ENCODE results near the gene IER5.

GRCh38 chr1:181112071-181112929 lies 23.8 kb downstream of the IER5 start:
- no peak for TF ChIP-seq RCOR1 (IDR thresholded peaks at IDR 0.05; ENCODE audit: low read length)
- TF ChIP-seq CTCF (IDR thresholded peaks at IDR 0.05), result no peak
- TF ChIP-seq JUND (IDR thresholded peaks at IDR 0.05), result peak; percentile 93
- TF ChIP-seq POLR2AphosphoS5 (IDR thresholded peaks at IDR 0.05; ENCODE audit: low read depth, low read length), result peak; percentile 68; the same call in 1 of the 2 replicates
- no peak for TF ChIP-seq GATA2 (CRISPR knock-in tag; IDR thresholded peaks at IDR 0.05)
- TF ChIP-seq REST (IDR thresholded peaks at IDR 0.05; ENCODE audit: low read depth, low read length), result 0 out of 2 replicates have a peak, but pooled peaks have one; percentile 50
- TF ChIP-seq TAF1 (IDR thresholded peaks at IDR 0.05; ENCODE audit: borderline replicate concordance, low read depth, low read length), result peak; percentile 27; the same call in 1 of the 2 replicates
- TF ChIP-seq EP300 (IDR thresholded peaks at IDR 0.05; ENCODE audit: borderline replicate concordance in 1 of 2, low read depth in 1 of 2, low read length in 1 of 2), result peak in 1 of 2 experiments; percentile 82; a peak in 1 of 4 replicates
- no peak for TF ChIP-seq RAD21 (IDR thresholded peaks at IDR 0.05; ENCODE audit: low read length)
